A673 (cell line): ENCODE data around the gene KPNA4.

ENCODE experiments used
- EZH2 ChIP-seq: fragments of 200-600 bp; sonication (generic); IDR thresholded peaks from 2 replicates; pipeline ENCODE4 v1.6.1; 2017; ENCODE audit warnings: borderline replicate concordance, low read depth, mild to moderate bottlenecking, mixed read lengths, antibody characterized with exemption, low read length; ENCODE audit not compliant: poor library complexity, severe bottlenecking
- TF ChIP-seq, protein P1 (sequence below): fragments of 300-800, 200-600 bp; sonication (generic); conservative IDR thresholded peaks from 2 replicates; pipeline ENCODE4 v1.5.1; 2017; ENCODE audit warnings: low read depth, mild to moderate bottlenecking, antibody characterized with exemption, low read length, moderate library complexity, mixed read lengths

DNA sequence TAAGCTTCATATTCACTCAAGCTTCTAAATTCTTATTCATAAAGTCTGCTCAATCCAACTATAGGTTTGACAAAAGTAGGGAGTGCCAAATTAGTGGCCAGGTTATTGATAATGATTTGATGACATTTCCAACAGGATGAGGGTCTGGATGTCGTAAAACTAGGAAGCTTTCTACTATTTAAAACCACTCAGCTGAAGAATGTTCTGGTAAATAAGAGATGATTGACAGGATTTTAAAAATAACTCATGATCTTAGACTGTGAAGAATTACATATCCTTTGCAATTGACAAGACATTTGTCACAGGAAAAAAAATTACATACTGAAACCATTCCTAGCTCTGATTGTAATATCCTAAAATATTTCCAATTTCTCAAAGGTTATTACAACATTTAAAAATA is 100.4 kb downstream of the KPNA4 start:
- TF ChIP-seq EZH2, result no peak
- TF ChIP-seq, protein P1, sequence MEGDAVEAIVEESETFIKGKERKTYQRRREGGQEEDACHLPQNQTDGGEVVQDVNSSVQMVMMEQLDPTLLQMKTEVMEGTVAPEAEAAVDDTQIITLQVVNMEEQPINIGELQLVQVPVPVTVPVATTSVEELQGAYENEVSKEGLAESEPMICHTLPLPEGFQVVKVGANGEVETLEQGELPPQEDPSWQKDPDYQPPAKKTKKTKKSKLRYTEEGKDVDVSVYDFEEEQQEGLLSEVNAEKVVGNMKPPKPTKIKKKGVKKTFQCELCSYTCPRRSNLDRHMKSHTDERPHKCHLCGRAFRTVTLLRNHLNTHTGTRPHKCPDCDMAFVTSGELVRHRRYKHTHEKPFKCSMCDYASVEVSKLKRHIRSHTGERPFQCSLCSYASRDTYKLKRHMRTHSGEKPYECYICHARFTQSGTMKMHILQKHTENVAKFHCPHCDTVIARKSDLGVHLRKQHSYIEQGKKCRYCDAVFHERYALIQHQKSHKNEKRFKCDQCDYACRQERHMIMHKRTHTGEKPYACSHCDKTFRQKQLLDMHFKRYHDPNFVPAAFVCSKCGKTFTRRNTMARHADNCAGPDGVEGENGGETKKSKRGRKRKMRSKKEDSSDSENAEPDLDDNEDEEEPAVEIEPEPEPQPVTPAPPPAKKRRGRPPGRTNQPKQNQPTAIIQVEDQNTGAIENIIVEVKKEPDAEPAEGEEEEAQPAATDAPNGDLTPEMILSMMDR, result no peak
